ENCODE results near the gene IL1RAPL1. TPM values are rescaled to one million over a fixed set of nuclear protein-coding genes. Genes with fewer than 3 reads are reported as not detected.
A peak's percentile ranks its signal among the peaks of the same experiment; 100 is the strongest.

Gene IL1RAPL1
- total and polyA plus RNA-seq, 8 donors: 0.06 to 3.3 (median 0.31) TPM; not detected in 3

DNA sequence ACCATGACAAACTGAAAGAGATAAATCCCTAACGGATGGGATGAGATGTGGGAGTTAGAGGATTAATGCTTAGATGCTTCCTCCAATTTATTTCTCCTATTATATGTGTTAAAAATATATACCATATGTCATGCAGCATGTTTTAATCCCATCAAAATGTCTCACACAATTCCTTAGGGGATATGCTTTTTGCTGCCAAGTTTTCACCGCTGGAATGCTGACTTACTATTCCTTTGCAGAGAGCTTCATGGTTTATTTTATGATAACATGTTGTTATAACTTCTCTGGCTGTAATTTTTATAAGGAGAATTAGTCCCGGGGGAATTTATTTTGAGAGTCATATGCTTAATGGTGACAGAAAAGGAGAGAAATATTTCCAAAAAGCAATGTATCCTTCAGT lies 670.3 kb downstream of the IL1RAPL1 start:
- intact Hi-C loops (cut with DNase I; ENCODE audit: low total_unique reads): no loop called here
- TF ChIP-seq, protein P1, sequence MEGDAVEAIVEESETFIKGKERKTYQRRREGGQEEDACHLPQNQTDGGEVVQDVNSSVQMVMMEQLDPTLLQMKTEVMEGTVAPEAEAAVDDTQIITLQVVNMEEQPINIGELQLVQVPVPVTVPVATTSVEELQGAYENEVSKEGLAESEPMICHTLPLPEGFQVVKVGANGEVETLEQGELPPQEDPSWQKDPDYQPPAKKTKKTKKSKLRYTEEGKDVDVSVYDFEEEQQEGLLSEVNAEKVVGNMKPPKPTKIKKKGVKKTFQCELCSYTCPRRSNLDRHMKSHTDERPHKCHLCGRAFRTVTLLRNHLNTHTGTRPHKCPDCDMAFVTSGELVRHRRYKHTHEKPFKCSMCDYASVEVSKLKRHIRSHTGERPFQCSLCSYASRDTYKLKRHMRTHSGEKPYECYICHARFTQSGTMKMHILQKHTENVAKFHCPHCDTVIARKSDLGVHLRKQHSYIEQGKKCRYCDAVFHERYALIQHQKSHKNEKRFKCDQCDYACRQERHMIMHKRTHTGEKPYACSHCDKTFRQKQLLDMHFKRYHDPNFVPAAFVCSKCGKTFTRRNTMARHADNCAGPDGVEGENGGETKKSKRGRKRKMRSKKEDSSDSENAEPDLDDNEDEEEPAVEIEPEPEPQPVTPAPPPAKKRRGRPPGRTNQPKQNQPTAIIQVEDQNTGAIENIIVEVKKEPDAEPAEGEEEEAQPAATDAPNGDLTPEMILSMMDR (IDR thresholded peaks at IDR 0.05): no peak
- TF ChIP-seq POLR2A (IDR thresholded peaks at IDR 0.05): no peak
- TF ChIP-seq POLR2AphosphoS5 (IDR thresholded peaks at IDR 0.05): no peak
- TF ChIP-seq EP300 (IDR thresholded peaks at IDR 0.05): no peak
- no peaks in the 10 kb centered on the region for H3K36me3 ChIP-seq
- DNase-seq: peak in 1 of 2 donors; percentile 23
- no peaks in the 10 kb centered on the region for H3K9me3 ChIP-seq
- H3K27me3 ChIP-seq: no peaks in the 10 kb centered on the region
- H3K27ac ChIP-seq: no peak overlapping the region
- H3K4me1 ChIP-seq: no peaks in the 10 kb centered on the region
- H3K4me3 ChIP-seq: no peak overlapping the region
- 17 to 50% (median 43%) methylated on average over 3 of the region's 3 CpGs for WGBS, 5 donors

DNA sequence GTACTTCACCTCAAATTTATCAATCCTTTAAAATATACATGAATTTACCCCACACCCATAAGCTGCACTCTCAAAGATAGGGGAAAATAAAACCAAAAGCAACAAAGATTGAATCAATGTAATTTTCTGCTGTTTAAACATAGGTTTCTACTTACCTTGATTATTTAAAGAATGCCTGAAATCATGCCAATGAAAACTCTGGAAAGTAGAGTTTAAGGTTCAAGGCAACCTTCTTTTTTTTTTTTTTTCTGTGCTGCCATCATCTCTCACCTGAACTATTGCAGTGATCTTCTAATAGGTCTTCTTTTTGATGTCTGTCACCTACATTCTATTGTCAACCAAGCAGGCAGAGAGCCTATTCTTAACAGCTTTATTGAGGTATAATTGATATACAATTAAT lies 682.1 kb downstream of the IL1RAPL1 start:
- H3K4me1 ChIP-seq: no peaks in the 10 kb centered on the region
- no peaks in the 10 kb centered on the region for H3K36me3 ChIP-seq
- TF ChIP-seq POLR2A (IDR thresholded peaks at IDR 0.05): no peak
- TF ChIP-seq, protein P1 (IDR thresholded peaks at IDR 0.05): no peak
- TF ChIP-seq EP300 (IDR thresholded peaks at IDR 0.05): no peak
- no peak for TF ChIP-seq POLR2AphosphoS5 (IDR thresholded peaks at IDR 0.05)
- H3K9me3 ChIP-seq: peaks cover 0 to 5% (median 0%) of the 10 kb centered on the region in 4 donors
- H3K27ac ChIP-seq: no peak overlapping the region
- DNase-seq: no peak
- H3K4me3 ChIP-seq: no peak overlapping the region
- H3K27me3 ChIP-seq: no peaks in the 10 kb centered on the region
- intact Hi-C loops (cut with DNase I; ENCODE audit: low total_unique reads): no loop called here

DNA sequence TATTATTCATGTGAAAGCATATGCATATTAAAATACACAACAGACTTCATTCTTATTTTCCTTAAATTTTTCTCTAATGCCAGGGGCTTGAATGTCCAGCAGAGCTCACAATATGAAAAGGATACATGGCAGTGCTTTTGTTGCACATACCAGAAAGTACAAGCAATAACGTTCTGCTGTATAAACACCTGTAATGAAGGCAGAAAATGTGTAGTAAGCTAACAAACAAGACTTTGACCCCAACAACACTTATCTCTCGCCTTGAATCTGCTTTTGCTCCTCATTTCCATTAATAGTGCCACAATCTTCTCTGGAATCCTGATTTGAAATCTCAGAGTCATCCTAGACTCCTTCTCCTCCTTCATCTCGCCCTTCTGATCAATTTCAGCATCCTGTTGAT lies 687.3 kb downstream of the IL1RAPL1 start:
- H3K27ac ChIP-seq: no peak overlapping the region
- intact Hi-C loops (cut with DNase I; ENCODE audit: low total_unique reads): no loop called here
- no peak for TF ChIP-seq POLR2AphosphoS5 (IDR thresholded peaks at IDR 0.05)
- no peak for TF ChIP-seq EP300 (IDR thresholded peaks at IDR 0.05)
- 28 to 74% (median 36%) methylated on average over 3 of the region's 3 CpGs for WGBS, 5 donors
- DNase-seq: no peak
- no peaks in the 10 kb centered on the region for H3K36me3 ChIP-seq
- H3K4me1 ChIP-seq: no peaks in the 10 kb centered on the region
- no peaks in the 10 kb centered on the region for H3K27me3 ChIP-seq
- peaks cover 0 to 5% (median 0%) of the 10 kb centered on the region in 4 donors for H3K9me3 ChIP-seq
- H3K4me3 ChIP-seq: no peak overlapping the region

DNA sequence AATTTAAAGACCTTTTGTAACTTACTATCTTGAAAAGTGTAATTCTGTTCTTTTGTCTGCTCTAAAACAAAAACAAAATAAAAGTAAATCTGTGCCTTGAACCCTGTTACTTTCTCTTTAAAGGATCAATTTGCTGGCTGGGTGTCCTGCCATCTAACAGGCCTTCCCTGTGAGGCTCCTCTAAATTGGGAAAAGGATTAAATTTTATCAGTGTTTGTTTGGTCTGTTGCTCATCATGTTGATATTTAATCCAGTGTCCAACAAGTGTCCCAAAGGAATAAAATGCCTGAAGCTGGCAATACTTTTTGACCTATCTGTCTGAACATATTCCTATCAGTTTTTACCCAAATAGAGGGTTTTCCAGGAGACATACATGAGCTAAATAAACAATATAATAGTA lies 688.7 kb downstream of the IL1RAPL1 start:
- Histone ChIP-seq H3K36me3 (no peaks in the 10 kb centered on the region), H3K9me3 (peaks cover 0 to 3% (median 0%) of the 10 kb centered on the region in 4 donors), H3K27me3 (no peaks in the 10 kb centered on the region), H3K4me1 (no peaks in the 10 kb centered on the region), H3K4me3 (no peak overlapping the region), H3K27ac (no peak overlapping the region)
- DNase-seq: no peak
- intact Hi-C loops (cut with DNase I; ENCODE audit: low total_unique reads): no loop called here
- TF ChIP-seq POLR2A (IDR thresholded peaks at IDR 0.05) (no peak), POLR2AphosphoS5 (IDR thresholded peaks at IDR 0.05) (no peak), EP300 (IDR thresholded peaks at IDR 0.05) (no peak)
- TF ChIP-seq, protein P1 (IDR thresholded peaks at IDR 0.05): no peak

DNA sequence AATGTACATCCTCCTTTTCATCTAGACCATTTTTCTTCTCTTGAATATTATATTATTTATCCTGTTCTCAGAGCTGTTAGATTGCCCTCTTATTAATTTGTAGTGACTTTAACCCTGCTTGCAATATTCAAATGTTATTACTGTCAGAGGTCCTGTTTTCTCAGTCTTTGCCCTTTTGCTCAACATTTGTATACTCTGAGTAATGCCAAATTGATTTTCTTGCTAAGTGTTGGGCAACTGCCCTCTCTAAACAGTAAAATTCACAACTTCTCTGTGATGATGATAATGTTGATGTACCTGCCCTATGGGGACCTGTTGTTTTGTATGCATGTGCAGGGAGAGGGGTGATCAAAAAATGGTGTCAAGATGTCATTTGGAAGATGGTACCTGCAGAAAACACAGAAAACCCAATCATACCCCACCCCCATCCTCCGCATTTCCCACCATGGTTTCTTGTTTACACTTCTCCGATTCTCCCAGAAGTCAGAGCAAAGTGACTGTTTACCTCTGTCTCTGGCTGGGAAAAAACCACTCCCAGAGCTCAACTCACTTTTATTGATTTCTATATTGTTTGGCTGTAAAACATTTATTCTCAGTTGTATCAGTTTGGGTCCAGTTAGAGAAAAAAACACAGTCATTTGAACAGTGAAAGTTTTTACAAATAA lies 694.0 kb downstream of the IL1RAPL1 start:
- no peak for DNase-seq
- peaks cover 0 to 11% (median 3%) of the 10 kb centered on the region in 4 donors for H3K9me3 ChIP-seq
- intact Hi-C loops (cut with DNase I; ENCODE audit: low total_unique reads): no loop called here
- H3K36me3 ChIP-seq: no peaks in the 10 kb centered on the region
- TF ChIP-seq EP300 (IDR thresholded peaks at IDR 0.05) (no peak), POLR2AphosphoS5 (IDR thresholded peaks at IDR 0.05) (no peak), POLR2A (IDR thresholded peaks at IDR 0.05) (no peak)
- TF ChIP-seq, protein P1 (IDR thresholded peaks at IDR 0.05): no peak
- WGBS, 5 donors: 57 to 79% (median 67%) methylated on average over 2 of the region's 2 CpGs
- H3K27me3 ChIP-seq: no peaks in the 10 kb centered on the region
- no peak overlapping the region for H3K4me3 ChIP-seq
- no peak overlapping the region for H3K27ac ChIP-seq
- no peaks in the 10 kb centered on the region for H3K4me1 ChIP-seq
